IMR-90 (cell line): ENCODE results near the gene PAX5.

Experiments
- MXI1 ChIP-seq: IDR thresholded peaks from 2 replicates; pipeline ENCODE4 v1.6.1; 2012; ENCODE audit warnings: low read depth, mild to moderate bottlenecking, low read length, moderate library complexity, borderline replicate concordance
- POLR2A ChIP-seq: IDR thresholded peaks from 2 replicates; pipeline ENCODE4 v1.6.1; 2012; ENCODE audit warnings: mild to moderate bottlenecking, low read depth, low read length
- RFX5 ChIP-seq: IDR thresholded peaks from 2 replicates; pipeline ENCODE4 v1.8.0; 2012; ENCODE audit warnings: low read depth, mild to moderate bottlenecking, low read length, moderate library complexity
- SMC3 ChIP-seq: fragments of 150-350 bp; IDR thresholded peaks from 2 replicates; pipeline ENCODE4 v1.6.1; 2016; ENCODE audit warnings: low read depth, mild to moderate bottlenecking, antibody characterized with exemption, low read length, moderate library complexity
- TF ChIP-seq, protein P1 (sequence below): conservative IDR thresholded peaks from 2 replicates; pipeline ENCODE4 v1.5.1; 2012; ENCODE audit warnings: mild to moderate bottlenecking, low read depth, low read length, improper control_type of control experiment

- no peak for TF ChIP-seq POLR2A
- TF ChIP-seq SMC3, result no peak
- TF ChIP-seq, protein P1, sequence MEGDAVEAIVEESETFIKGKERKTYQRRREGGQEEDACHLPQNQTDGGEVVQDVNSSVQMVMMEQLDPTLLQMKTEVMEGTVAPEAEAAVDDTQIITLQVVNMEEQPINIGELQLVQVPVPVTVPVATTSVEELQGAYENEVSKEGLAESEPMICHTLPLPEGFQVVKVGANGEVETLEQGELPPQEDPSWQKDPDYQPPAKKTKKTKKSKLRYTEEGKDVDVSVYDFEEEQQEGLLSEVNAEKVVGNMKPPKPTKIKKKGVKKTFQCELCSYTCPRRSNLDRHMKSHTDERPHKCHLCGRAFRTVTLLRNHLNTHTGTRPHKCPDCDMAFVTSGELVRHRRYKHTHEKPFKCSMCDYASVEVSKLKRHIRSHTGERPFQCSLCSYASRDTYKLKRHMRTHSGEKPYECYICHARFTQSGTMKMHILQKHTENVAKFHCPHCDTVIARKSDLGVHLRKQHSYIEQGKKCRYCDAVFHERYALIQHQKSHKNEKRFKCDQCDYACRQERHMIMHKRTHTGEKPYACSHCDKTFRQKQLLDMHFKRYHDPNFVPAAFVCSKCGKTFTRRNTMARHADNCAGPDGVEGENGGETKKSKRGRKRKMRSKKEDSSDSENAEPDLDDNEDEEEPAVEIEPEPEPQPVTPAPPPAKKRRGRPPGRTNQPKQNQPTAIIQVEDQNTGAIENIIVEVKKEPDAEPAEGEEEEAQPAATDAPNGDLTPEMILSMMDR, result no peak
- no peak for TF ChIP-seq RFX5
- TF ChIP-seq MXI1, result no peak
Measured at GRCh38 chr9:36854751-36855150, 179.3 kb downstream of the PAX5 start.
